Measurements from ENCODE around the gene CCDC38. TPM values are rescaled to one million over a fixed set of nuclear protein-coding genes. Genes with fewer than 3 reads are reported as not detected.

The CCDC38 gene
- total and polyA plus RNA-seq, 9 donors: 0.22 to 0.37 (median 0.25) TPM; not detected in 6

DNA sequence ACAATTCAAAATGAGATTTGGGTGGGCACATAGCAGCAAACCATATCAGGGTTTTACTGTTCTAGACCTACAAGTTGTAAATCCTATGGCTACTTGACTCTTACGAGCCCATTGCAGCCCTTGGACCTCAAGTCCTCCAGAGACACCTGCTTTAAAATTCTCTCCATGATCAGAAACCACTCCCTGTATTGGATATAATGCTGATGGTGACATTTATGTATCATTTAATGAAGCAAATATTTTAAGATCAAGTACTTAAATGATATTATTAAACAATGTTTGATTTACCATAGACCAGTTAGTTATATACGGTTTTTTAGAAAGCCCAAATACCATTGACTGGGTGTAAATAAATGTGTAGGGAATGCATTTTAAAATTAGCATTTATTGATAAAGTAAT, 24.9 kb upstream of the CCDC38 start:
- TF ChIP-seq POLR2A (IDR thresholded peaks at IDR 0.05) (no peak), EP300 (IDR thresholded peaks at IDR 0.05) (no peak)
- TF ChIP-seq, protein P1, sequence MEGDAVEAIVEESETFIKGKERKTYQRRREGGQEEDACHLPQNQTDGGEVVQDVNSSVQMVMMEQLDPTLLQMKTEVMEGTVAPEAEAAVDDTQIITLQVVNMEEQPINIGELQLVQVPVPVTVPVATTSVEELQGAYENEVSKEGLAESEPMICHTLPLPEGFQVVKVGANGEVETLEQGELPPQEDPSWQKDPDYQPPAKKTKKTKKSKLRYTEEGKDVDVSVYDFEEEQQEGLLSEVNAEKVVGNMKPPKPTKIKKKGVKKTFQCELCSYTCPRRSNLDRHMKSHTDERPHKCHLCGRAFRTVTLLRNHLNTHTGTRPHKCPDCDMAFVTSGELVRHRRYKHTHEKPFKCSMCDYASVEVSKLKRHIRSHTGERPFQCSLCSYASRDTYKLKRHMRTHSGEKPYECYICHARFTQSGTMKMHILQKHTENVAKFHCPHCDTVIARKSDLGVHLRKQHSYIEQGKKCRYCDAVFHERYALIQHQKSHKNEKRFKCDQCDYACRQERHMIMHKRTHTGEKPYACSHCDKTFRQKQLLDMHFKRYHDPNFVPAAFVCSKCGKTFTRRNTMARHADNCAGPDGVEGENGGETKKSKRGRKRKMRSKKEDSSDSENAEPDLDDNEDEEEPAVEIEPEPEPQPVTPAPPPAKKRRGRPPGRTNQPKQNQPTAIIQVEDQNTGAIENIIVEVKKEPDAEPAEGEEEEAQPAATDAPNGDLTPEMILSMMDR (IDR thresholded peaks at IDR 0.05): no peak
- intact Hi-C loops (cut with DNase I): no loop called here
- H3K36me3 ChIP-seq: no peaks in the 10 kb centered on the region
- no peaks in the 10 kb centered on the region for H3K9me3 ChIP-seq
- WGBS, 3 donors: 91 to 93% (median 92%) methylated on average over 2 of the region's 2 CpGs
- H3K27me3 ChIP-seq: no peaks in the 10 kb centered on the region
- no peak for DNase-seq
- H3K27ac ChIP-seq: no peak overlapping the region
- H3K4me1 ChIP-seq (ENCODE audit: insufficient read depth): no peaks in the 10 kb centered on the region
- H3K4me3 ChIP-seq: no peak overlapping the region

DNA sequence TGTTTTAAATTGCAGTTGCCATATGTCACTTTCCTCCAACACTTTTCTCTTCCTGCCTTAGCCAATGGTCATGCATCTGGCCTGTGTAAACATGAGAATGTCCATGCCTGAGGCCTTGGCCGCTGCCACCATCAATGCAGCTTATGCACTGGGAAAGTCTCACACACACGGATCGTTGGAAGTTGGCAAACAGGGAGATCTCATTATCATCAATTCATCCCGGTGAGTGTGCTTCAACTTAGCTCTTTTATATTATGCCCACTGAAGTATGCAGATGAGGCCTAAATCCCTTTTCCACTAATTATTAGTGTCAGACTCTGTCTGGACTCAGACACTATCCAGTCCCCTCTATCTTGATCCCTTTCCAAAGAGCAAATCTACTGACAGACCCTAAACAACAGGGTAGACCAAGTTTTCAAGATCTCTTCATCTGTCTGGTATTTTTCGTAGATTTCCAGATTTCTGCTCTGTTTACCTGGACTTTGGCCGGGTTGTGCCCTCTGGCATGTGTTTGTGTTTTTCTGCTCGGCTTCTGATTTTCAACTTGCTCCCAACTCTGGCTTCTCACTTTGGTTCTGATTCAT, 24.0 kb upstream of the CCDC38 start:
- Histone ChIP-seq H3K36me3 (no peaks in the 10 kb centered on the region), H3K27ac (no peak overlapping the region), H3K4me3 (no peak overlapping the region), H3K4me1 (ENCODE audit: insufficient read depth) (no peaks in the 10 kb centered on the region), H3K27me3 (no peaks in the 10 kb centered on the region), H3K9me3 (no peaks in the 10 kb centered on the region)
- TF ChIP-seq EP300 (IDR thresholded peaks at IDR 0.05) (no peak), POLR2A (IDR thresholded peaks at IDR 0.05) (no peak)
- TF ChIP-seq, protein P1 (IDR thresholded peaks at IDR 0.05): no peak
- intact Hi-C loops (cut with DNase I): no loop called here
- no peak for DNase-seq
- WGBS, 3 donors: 69 to 89% (median 76%) methylated on average over 7 of the region's 7 CpGs

DNA sequence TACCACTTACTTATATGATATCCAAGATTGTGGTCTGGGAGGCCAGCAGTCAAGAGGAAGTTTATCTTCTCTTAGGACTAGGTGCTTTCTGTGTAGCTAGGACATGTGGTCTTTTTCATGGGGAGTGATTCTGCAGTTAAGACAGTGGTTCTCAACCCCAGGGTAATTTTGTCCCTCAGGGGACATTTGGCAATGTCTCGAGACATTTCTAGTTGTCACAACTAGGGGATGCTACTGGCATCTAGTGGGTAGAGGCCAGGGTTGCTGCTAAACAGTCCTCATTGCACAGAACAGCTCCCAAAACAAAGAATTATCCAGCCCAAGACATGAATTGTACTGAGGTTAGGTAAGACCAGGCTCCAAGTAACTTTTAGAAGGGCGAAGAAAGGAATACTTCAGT, 20.7 kb upstream of the CCDC38 start:
- intact Hi-C loops (cut with DNase I): no loop called here
- WGBS, 3 donors: 86 to 94% (median 87%) methylated on average over 2 of the region's 2 CpGs
- DNase-seq: no peak

DNA sequence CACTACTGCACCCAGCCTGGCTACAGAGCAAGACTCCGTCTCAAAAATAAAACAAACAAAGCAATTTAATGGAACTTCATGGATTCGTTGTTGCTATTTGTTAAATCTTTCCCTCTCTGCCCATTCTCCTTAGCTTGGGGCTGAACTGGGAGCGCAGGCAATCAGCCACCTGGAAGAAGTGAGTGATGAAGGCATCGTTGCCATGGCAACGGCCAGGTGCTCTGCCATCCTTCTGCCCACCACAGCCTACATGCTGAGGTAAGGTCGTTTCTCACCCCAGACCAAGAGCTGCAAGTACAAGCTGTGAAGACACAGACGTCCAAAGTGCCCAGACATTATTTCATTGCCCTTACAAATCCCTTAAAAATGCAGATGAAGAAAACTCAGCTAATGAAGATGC, 19.8 kb upstream of the CCDC38 start:
- H3K36me3 ChIP-seq: no peaks in the 10 kb centered on the region
- H3K9me3 ChIP-seq: no peaks in the 10 kb centered on the region
- DNase-seq: no peak

More for the DNA sequence above, 20.7 kb upstream of the CCDC38 start:
- Histone ChIP-seq H3K9me3 (no peaks in the 10 kb centered on the region), H3K4me1 (ENCODE audit: insufficient read depth) (no peaks in the 10 kb centered on the region), H3K36me3 (no peaks in the 10 kb centered on the region), H3K4me3 (no peak overlapping the region), H3K27me3 (no peaks in the 10 kb centered on the region), H3K27ac (no peak overlapping the region)
- TF ChIP-seq EP300 (IDR thresholded peaks at IDR 0.05) (no peak), POLR2A (IDR thresholded peaks at IDR 0.05) (no peak)
- TF ChIP-seq, protein P1 (IDR thresholded peaks at IDR 0.05): no peak

More for the DNA sequence above, 19.8 kb upstream of the CCDC38 start:
- TF ChIP-seq, protein P1 (IDR thresholded peaks at IDR 0.05): no peak
- TF ChIP-seq EP300 (IDR thresholded peaks at IDR 0.05) (no peak), POLR2A (IDR thresholded peaks at IDR 0.05) (no peak)
- Histone ChIP-seq H3K27me3 (no peaks in the 10 kb centered on the region), H3K27ac (no peak overlapping the region), H3K4me3 (no peak overlapping the region), H3K4me1 (ENCODE audit: insufficient read depth) (no peaks in the 10 kb centered on the region)
- intact Hi-C loops (cut with DNase I): no loop called here
- WGBS, 3 donors: 60 to 77% (median 69%) methylated on average over 7 of the region's 7 CpGs

Data from ovary (tissue), 9 donors.